Middle frontal gyrus (tissue), 1 donor: ENCODE data around the gene SSH2.

Experiments
- DNase-seq: peaks from one replicate; pipeline ENCODE4 v3.0.0-alpha.2; 2015; ENCODE audit warnings: low spot score; ENCODE audit errors: extremely low spot score

Gene SSH2

DNA sequence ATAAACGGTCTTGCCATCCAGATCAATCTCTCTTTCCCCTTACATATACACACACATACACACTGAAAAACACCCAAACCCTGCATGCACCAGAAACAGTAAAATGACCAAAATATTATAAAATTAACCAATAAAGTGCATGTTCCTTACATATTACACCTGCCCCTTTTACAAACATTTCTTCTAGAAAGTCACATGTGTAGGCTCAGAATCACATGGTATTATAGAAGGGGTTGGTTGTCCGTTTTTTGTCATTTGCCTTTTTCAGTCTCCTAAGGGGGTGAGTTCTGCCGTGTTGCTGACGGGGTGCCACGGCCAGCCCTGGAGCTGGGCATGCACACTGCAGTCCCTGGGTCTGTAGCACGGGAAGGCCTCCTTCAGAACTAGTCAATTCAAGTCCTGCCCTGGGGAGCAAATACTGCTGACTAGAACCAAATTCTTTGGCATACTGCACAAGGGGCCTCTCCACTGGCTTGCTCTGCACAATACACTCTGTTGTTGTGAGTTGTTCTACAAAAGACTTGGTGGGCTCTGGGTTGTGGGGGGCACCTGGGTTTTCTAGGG lies 299.3 kb downstream of the SSH2 start:
- DNase-seq: no peak

- no peak for DNase-seq
These were observed 300.2 kb downstream of the SSH2 start for GRCh38 chr17:29629839-29630238.

DNA sequence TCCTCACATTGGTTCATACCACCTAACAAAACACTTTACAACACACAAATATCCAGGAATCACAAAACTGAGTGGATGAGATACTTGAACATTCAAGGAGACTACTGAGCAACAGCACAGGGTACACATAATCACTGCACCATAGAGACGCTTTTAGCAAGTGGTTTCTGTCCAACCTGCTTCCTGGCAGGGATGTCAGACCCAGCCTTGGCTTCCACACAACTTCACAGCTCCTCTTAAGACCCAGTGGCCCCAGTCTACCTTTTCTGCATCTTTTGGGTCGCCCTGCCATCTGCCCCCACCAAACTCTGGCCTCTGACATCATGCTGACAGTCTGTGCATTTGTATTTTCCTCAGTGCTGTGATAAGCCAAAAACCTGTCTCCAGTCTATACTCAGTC lies 301.4 kb downstream of the SSH2 start:
- no peak for DNase-seq

GRCh38 chr17:29627951-29628350 lies 302.1 kb downstream of the SSH2 start:
- DNase-seq: no peak

DNA sequence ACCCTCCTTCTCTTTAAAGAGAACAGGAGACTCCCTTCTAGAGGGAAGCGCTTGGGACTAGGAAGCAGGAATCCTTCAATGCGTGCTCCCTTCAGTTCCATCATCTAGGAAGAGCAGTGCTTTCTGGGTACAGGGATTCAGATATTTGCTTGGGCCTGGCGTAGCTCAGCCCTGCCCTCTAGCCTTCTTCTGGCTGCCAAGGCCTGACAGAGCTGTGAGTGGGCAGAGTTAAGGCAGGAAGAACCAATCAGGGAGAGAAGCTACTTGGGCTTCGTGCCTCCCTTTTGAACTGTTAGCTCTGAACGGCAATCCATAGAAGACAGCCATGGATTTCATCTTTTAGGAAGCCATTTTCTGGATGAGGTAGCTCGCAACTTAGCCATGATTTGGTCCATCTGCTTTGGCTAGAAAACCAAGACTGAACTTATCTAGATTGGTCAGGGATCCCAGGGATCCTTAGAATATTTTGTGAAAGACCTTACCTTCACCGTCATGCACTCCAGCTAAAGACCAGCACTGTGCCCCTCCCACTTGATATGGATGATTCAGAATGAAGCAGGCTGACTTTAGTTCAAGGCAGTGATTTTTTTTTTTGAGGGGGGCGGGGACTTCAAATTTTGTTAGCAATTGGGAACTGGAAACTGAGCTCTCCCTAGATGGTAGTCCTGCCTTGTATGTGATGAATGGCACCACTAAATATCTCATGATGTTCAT lies 304.8 kb downstream of the SSH2 start:
- DNase-seq: peak; percentile 39

GRCh38 chr17:29624586-29624985 lies 305.4 kb downstream of the SSH2 start:
- DNase-seq: no peak

- no peak for DNase-seq
These were observed 306.8 kb downstream of the SSH2 start for GRCh38 chr17:29623283-29623647.

GRCh38 chr17:29622337-29623282 lies 307.4 kb downstream of the SSH2 start, which contains the start of gene CORO6:
Gene CORO6 (minus strand): TSS chr17:29622912. CDS start chr17:29621421, 1,491 bp downstream.
- peak; percentile 49 for DNase-seq

GRCh38 chr17:29621751-29622194 lies 308.3 kb downstream of the SSH2 start:
- DNase-seq: no peak

- DNase-seq: no peak
These were observed 309.1 kb downstream of the SSH2 start for GRCh38 chr17:29620779-29621500.

DNA sequence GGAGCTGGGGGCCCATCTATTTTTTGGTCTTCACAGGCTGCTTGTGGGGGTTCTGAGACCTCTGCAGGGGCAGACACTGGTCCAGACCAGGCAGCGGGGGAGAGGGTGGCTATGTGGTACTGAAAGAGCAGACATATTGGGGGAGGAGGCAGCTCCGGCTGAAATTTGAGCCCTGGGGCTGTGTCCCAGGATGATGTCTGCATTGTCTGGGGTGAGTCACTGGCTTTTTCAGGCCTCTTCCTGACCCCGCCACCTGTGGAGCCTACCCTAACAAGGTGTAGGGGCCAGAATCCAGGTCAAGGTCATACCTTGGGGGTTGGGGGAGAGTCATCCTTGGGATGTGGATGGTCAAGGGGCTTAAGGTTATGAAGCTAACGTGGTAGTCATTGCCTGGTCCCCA lies 309.8 kb downstream of the SSH2 start:
- DNase-seq: no peak

- DNase-seq: no peak
These were observed 310.8 kb downstream of the SSH2 start for GRCh38 chr17:29619251-29619650.

- DNase-seq: no peak
These were observed 311.6 kb downstream of the SSH2 start for GRCh38 chr17:29618272-29619065.

GRCh38 chr17:29617481-29618271 lies 312.4 kb downstream of the SSH2 start:
- peak; percentile 53 for DNase-seq

- peak; percentile 62 for DNase-seq
These were observed 312.9 kb downstream of the SSH2 start for GRCh38 chr17:29617125-29617480.

DNA sequence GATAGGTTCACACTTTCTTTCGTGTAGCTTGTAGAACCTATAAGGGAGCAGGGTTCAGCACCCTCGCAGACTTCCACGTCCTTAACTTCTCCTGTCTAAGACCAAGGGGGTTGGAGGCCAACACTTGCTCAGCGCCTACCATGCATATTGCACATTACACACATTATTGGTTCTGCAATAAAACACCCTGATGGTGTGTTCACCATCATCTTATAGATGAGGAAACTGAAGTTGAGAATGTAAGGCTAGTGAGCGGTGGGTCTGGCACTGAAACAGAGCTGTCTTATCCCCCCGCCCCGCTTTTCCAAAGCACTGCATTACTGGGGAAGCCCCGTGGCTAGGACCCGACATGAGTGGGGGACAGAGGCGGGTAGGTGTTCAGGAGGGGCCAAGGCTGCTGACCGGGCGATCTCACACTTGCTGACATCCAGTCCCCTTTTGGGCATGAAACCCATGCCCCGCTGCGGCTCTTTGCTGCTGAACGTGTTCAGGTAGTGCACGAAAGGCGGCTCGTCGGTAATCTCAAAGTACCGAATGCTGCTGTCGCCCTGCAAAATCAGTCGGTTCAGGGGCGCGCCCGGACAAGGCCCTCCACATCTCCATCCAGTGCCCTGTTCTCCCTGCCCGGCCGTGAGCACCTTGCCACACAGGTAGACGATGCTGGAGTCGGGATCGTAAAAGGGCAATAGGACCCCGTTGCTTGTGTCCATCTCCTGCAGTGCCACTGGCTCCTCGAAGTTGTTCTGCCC lies 313.6 kb downstream of the SSH2 start:
- DNase-seq: no peak

DNA sequence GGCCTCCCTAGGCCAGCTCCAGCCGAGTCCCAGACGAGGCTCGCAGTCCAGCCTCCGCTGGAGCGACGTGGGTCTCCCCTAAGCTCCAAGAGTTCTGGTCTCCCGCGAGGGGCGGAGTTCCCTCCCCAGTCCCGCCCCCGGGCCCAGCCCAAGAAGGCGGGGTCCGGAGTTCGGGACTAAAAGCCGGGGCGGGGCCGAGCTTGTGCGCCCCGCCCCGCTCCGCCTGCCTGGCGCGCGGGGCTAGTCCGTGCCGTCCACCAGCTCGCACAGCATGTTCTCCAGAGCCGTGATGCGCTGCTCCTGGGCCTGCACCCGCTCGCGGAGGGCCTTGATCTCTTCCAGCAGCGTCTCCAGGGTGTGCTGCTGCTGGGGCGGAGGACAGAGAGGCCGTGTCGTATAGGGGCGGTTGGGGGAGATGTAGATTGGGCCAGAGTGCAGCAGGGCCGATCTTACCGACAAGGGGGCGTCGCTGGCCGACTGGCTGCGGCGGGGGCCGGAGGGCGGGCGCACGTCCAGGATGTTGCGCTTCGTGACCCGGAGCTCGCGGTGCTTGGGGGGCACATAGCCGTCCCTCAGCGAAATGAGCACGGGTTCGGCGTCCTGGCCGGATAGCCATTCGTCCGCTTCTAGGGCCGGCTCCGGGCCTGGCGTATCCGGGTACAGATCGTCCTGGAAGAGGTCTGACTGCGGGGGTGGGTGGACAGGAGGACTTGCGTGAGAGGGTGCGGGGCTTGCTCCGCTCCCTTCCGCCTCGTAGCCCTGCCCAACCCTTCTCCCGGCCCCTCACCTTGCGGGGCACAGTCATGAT lies 314.3 kb downstream of the SSH2 start:
- DNase-seq: peak; percentile 92

- no peak for DNase-seq
These were observed 315.0 kb downstream of the SSH2 start for GRCh38 chr17:29615048-29615385.
